Activated gamma-delta T cell treated with anti-CD3 and anti-CD28 coated beads, Interleukin-2, amount 50 U/mL, for 16 hours (primary cell): ENCODE results near the gene LEMD1.
"Not testable (repeated sequence)": the region's sequence is repeated elsewhere in the genome, so short reads cannot be mapped to it uniquely, and the experiment has no call there.

Experiments
- DNase-seq: peaks from one replicate; pipeline ENCODE4 v3.0.0-alpha.2; 2020; ENCODE audit warnings: low read depth

Gene LEMD1

GRCh38 chr1:205380882-205381281 lies 41.0 kb downstream of the LEMD1 start:
- DNase-seq, result no peak

GRCh38 chr1:205379056-205379455 lies 42.8 kb downstream of the LEMD1 start:
- DNase-seq, result no peak

DNA sequence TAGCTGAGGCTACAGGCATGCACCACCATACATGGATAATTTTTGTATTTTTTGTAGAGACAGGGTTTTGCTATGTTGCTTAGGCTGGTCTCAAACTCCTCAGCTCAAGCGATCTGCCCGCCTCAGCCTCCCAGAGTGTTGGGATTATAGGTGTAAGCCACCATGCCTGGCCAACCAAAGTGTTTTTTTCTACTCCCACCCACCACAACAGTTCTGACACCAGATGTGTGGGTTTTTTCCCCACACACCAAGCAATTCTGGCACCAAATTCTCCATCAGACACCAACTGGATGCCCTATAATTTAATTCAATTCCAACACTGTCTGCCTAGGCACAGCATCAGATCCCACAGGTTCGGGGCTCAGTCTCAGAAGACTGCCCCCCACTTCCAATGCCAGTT lies 44.5 kb downstream of the LEMD1 start:
- DNase-seq, result no peak

GRCh38 chr1:205376739-205377138 lies 45.1 kb downstream of the LEMD1 start:
- no peak for DNase-seq

DNA sequence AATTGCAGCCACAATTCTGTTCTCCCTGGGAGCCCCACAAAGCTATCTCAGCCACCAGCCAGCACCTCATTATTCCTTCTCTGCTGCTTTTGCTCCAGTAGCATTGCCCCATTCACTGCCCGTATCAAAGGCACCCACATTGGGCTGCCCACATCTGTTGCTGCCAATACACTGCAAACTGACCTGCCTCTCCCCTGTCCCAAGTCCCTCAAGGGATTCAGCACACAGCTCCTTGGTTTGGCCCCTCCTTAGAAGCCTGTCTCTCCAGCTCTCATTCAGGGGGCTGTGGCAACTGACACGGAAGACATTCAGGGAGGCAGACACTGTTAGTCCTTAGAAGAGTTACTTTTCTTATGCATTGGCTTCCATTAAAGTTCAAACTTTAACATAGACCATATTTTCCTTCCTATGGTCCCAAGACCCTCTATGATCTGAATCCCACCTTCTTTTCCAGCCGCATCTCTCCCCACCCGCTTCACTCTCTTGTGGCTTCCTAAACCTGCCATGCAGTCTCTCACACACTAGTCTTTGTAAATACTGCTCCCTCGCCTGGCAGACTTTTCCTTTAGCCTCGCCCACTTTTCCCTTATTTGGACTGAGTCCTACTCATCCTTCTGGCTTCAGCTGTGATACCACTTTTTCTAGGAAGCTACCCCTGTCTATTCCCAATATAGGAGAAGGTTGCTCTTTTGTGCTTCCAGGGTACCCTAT lies 45.9 kb downstream of the LEMD1 start:
- DNase-seq, result no peak

DNA sequence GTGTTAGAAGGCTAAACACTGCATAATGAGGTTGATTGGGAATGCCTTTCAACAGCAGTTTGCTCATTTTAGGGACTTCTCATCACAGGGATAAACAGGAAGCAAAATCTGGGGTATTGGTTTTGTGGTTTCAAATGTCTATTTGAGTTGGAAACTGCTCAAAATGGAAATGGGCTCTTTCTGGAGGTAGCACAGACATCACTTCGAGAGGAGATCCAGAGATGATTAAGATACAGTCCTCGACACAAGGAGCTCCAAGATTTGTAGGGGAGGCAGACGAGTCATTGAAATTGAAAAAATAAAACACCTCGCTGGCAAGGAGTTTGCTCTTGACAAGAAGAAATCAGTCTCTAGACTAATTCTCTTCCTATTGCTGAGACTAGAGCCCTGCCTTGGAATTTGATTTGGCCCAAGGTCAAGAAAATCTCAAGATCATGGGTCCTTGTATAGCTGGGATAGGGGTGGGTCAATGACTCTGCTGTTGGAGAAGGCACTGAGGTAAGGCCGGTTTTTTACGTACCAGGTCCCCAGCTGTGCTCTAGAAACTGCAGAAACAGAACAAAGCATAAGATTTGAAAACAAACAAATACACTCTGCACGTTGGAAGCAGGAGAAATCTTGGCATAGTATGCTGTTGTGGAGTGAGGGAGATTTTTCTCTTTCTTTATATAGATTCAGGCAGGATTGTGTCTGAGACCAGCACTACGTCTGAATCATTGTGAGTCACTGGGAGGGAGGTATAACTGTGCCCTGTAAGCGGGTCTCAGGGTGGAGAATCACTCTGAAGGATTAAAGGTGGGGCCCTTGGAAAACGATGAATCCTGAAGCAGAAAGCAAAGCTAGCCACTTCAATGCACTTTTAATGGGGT lies 47.4 kb downstream of the LEMD1 start:
- DNase-seq, result no peak

- DNase-seq, result no peak
Observed at GRCh38 chr1:205373798-205374175, 48.1 kb downstream of the LEMD1 start.

DNA sequence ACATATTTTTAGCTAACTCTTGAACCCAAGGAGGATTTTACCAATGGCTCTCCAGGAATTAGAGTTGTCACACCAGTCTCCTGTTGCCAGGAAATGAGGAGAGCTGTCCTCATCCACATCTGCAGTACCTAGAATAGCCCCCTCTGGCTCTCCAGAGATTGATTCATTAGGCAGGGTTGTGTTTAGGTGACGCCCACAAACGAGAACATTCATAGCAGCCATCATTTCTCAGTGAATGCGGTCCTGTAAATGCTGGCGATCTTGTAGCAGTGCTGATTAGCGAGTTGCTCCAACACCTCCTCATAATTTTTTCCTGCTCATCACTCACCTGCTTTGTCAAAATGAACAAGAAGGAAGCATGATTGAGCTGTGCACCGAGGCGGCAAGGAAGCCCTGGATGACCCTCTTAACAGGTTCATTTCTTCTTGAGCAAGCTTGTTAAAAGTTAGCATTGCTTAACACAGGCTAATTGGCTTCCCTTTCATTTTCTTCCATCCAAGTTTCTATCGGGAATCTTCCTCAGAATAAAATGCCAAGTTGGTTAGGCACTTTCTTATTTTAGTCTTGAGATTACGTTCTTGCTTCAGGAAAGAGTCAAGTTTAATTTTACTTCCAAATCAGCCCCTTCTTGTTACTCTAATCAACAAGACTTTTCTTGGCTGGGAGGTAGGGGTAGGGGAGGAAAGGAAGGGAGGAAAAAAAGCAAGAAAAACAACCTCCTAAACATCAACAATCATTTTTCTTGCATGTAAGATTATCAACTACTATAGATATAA lies 48.6 kb downstream of the LEMD1 start:
- DNase-seq, result no peak

- no peak for DNase-seq
Observed at GRCh38 chr1:205371871-205372660, 49.8 kb downstream of the LEMD1 start.

- DNase-seq, result no peak
Observed at GRCh38 chr1:205370780-205371179, 51.1 kb downstream of the LEMD1 start.

- no peak for DNase-seq
Observed at GRCh38 chr1:205369701-205370123, 52.1 kb downstream of the LEMD1 start.

DNA sequence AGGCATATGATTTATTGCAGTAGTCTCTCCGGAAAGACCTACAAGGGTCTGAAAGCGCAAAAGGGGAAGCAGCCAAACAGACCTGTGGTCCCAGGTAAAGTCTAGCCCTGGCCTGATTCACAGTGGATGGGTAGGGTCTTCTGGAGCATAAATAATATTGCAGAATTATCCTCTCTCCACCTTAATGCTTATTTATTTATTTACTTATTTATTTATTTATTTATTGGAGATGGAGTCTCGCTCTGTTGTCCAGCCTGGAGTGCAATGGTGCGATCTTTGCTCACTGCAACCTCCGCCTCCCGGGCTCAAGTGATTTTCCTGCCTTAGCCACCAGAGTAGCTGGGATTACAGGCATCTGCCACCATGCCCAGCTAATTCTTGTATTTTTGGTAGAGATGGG lies 53.4 kb downstream of the LEMD1 start:
- no peak for DNase-seq

GRCh38 chr1:205365945-205366463 lies 55.9 kb downstream of the LEMD1 start:
- DNase-seq, result no peak

GRCh38 chr1:205365086-205365485 lies 56.8 kb downstream of the LEMD1 start:
- not testable (repeated sequence) for DNase-seq

- DNase-seq, result no peak
Observed at GRCh38 chr1:205360891-205361290, 61.0 kb downstream of the LEMD1 start.

GRCh38 chr1:205359771-205360565 lies 61.9 kb downstream of the LEMD1 start:
- no peak for DNase-seq

GRCh38 chr1:205358579-205358978 lies 63.3 kb downstream of the LEMD1 start:
- DNase-seq, result no peak

- DNase-seq, result no peak
Observed at GRCh38 chr1:205357567-205357966, 64.3 kb downstream of the LEMD1 start.

GRCh38 chr1:205356440-205357139 lies 65.3 kb downstream of the LEMD1 start, which contains the start of gene KLHDC8A:
Gene KLHDC8A (minus strand): TSS chr1:205356922. CDS start chr1:205343604, 13,318 bp downstream.
- no peak for DNase-seq

- DNase-seq, result no peak
Observed at GRCh38 chr1:205355075-205355453, 66.8 kb downstream of the LEMD1 start.
